NCI-H1092 treated with DMSO at 0.1 percent for 48 hours (cell line): ENCODE data around the gene APOLD1.

Experiments
- DNase-seq: peaks from one replicate; lab custom pipeline; 2025; lab: John Stamatoyannopoulos, UW

The APOLD1 gene

GRCh38 chr12:12839873-12840579, 54.6 kb downstream of the APOLD1 start:
- DNase-seq, result no peak

DNA sequence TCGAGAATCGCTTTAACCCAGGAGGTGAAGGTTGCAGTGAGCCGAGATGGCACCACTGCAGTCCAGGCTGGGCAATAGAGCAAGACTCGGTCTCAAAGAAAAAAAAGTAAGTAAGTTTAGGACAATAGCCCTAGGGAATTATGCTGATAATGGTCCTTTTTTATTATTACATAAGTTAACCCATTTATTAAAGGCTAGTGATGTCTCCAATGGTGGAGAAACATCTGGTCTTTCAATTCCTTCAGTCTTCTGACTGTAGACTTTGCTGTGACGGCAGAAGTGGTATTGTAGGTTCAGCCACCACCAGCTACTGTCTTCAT, 55.1 kb downstream of the APOLD1 start:
- DNase-seq, result no peak
